Measurements from ENCODE around the gene CABLES2.
A peak's percentile ranks its signal among the peaks of the same experiment; 100 is the strongest.

DNA sequence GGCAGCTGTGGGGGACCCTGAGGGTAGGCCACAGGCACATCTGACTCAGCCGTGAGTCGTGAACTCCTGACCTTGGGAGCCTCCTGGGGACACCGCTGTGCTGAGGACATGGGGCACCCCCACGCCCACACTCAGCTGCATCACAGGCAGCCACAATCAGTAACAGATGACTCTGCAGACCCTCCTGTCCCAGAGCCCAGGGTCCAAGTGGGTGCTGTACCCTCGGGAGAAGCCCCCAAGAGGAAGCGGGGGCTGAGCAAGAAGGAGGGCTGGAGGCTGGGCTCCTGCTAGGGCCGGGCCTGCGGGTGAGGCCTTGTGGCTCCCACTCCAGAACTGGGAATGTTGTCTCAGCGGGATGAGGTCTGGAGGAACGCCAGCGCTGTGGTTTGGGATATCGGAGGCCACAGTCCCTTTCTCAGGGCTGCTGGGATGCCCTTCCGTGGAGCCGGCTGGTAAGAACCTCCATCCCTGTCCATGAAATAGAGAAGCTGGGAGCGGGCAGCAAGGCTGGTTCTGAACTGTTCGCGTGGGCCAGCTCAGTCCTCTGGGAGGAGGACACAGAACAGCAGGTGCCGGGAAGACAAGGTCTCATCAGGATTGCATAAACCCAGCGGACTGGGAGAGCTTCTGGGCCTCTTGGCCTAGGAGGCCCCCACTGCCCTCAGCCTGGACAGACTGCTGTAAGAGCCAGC is 36.8 kb downstream of the CABLES2 start:
- TF ChIP-seq EP300 (IDR thresholded peaks at IDR 0.05; ENCODE audit: borderline replicate concordance) (peak; percentile 39; the same call in 1 of the 2 replicates), RAD21 (IDR thresholded peaks at IDR 0.05; ENCODE audit: low read depth) (no peak), EGR1 (IDR thresholded peaks at IDR 0.05) (peak; percentile 30; the same call in 1 of the 2 replicates), ZBTB7A (IDR thresholded peaks at IDR 0.05; ENCODE audit: low read depth) (no peak), CREB1 (IDR thresholded peaks at IDR 0.05; ENCODE audit: low read depth) (no peak), CEBPB (IDR thresholded peaks at IDR 0.05) (0 out of 2 replicates have a peak, but pooled peaks have one; percentile 33), TAF1 (IDR thresholded peaks at IDR 0.05; ENCODE audit: low read depth) (no peak), YY1 (IDR thresholded peaks at IDR 0.05; ENCODE audit: low read depth) (no peak), TEAD4 (IDR thresholded peaks at IDR 0.05) (peak; percentile 51; the same call in 1 of the 2 replicates), NFIC (IDR thresholded peaks at IDR 0.05) (peak; percentile 68)
- TF ChIP-seq, protein P1, sequence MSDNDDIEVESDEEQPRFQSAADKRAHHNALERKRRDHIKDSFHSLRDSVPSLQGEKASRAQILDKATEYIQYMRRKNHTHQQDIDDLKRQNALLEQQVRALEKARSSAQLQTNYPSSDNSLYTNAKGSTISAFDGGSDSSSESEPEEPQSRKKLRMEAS (IDR thresholded peaks at IDR 0.05) = peak; percentile 21; the same call in 1 of the 2 replicates
- TF ChIP-seq, protein P2, sequence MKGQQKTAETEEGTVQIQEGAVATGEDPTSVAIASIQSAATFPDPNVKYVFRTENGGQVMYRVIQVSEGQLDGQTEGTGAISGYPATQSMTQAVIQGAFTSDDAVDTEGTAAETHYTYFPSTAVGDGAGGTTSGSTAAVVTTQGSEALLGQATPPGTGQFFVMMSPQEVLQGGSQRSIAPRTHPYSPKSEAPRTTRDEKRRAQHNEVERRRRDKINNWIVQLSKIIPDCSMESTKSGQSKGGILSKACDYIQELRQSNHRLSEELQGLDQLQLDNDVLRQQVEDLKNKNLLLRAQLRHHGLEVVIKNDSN (IDR thresholded peaks at IDR 0.05) = no peak
